PC-3 (cell line): ENCODE results near the gene LTBP1. TPM values are rescaled to one million over a fixed set of nuclear protein-coding genes. Genes with fewer than 3 reads are reported as not detected.

Experiments used
- ATAC-seq: fragments of 200-7000 bp; cut with Tn5 transposase; 2 replicates; pipeline ENCODE4 v1.9.1; 2020; ENCODE audit warnings: mild to moderate bottlenecking, moderate library complexity
- BruUV-seq: library from RNA; stranded (reverse); fragments of 400-500 nt; replicated peaks from 2 replicates; lab custom pipeline; 2021; lab: Mats Ljungman, UMichigan
- CTCF ChIA-PET: fragments of 300-600 bp; sonication (Branson Sonifier 250); formaldehyde crosslinking; loops from one replicate; lab custom pipeline; 2022; ENCODE audit warnings: antibody characterized with exemption; lab: Charles Lee
- POLR2A ChIA-PET: fragments of 300-600 bp; sonication (Branson Sonifier 250); formaldehyde crosslinking; loops from one replicate; lab custom pipeline; 2022; ENCODE audit warnings: antibody characterized with exemption; ENCODE audit not compliant: unreplicated experiment; lab: Charles Lee
- DNase-seq: peaks from one replicate; pipeline ENCODE4 v3.0.0-alpha.2; 2015
- H2AFZ ChIP-seq: fragments of 300-600 bp; sonication (generic); 2 replicates; pipeline ENCODE4 v1.6.0; 2016; ENCODE audit warnings: antibody characterized with exemption, low read length
- H3F3A ChIP-seq: fragments of 300-600 bp; sonication (generic); one replicate; pipeline ENCODE4 v1.6.0; 2017; ENCODE audit warnings: antibody characterized with exemption, low read length, control low read depth, mild to moderate bottlenecking; ENCODE audit not compliant: unreplicated experiment
- H3K27ac ChIP-seq: fragments of 300-600 bp; sonication (generic); 2 replicates; pipeline ENCODE4 v1.5.1; 2016; ENCODE audit warnings: mild to moderate bottlenecking, low read length
- H3K27me3 ChIP-seq: fragments of 300-600 bp; sonication (generic); 2 replicates; pipeline ENCODE4 v1.6.1; 2016; ENCODE audit warnings: low read length, mixed read lengths
- H3K36me3 ChIP-seq: fragments of 300-600 bp; sonication (generic); 2 replicates; pipeline ENCODE4 v1.6.1; 2016; ENCODE audit warnings: low read depth, mixed run types, low read length, mixed read lengths
- H3K4me1 ChIP-seq: fragments of 300-600 bp; sonication (generic); 2 replicates; pipeline ENCODE4 v1.5.1; 2016; ENCODE audit warnings: low read length; ENCODE audit not compliant: insufficient read depth
- H3K4me2 ChIP-seq: fragments of 300-600 bp; sonication (generic); 2 replicates; pipeline ENCODE4 v1.6.0; 2016; ENCODE audit warnings: low read length
- H3K4me3 ChIP-seq: fragments of 300-600 bp; sonication (generic); 2 replicates; pipeline ENCODE4 v1.5.1; 2016; ENCODE audit warnings: mild to moderate bottlenecking, low read length, mixed read lengths
- H3K79me2 ChIP-seq: fragments of 300-600 bp; sonication (generic); 2 replicates; pipeline ENCODE4 v1.6.1; 2017; ENCODE audit warnings: low read length, mixed read lengths
- H3K9ac ChIP-seq: fragments of 300-600 bp; sonication (generic); 2 replicates; pipeline ENCODE4 v1.6.0; 2016; ENCODE audit warnings: mild to moderate bottlenecking, low read length
- H3K9me2 ChIP-seq: fragments of 300-600 bp; sonication (generic); replicated peaks from 2 replicates; pipeline ENCODE4 v1.6.1; 2016; ENCODE audit warnings: mixed run types, low read length, mixed read lengths
- H3K9me3 ChIP-seq: fragments of 300-600 bp; sonication (generic); 2 replicates; pipeline ENCODE4 v1.6.1; 2016; ENCODE audit warnings: low read length, mixed read lengths
- H4K20me1 ChIP-seq: fragments of 300-600 bp; sonication (generic); 2 replicates; pipeline ENCODE4 v1.6.1; 2016; ENCODE audit warnings: low read length, mixed read lengths
- EZH2 ChIP-seq: fragments of 300-600 bp; sonication (generic); IDR thresholded peaks from one replicate; pipeline ENCODE4 v1.6.1; 2017; ENCODE audit warnings: antibody characterized with exemption, mild to moderate bottlenecking, low read length; ENCODE audit not compliant: unreplicated experiment
- EZH2phosphoT487 ChIP-seq: fragments of 300-600 bp; sonication (generic); IDR thresholded peaks from 2 replicates; pipeline ENCODE4 v1.6.1; 2018; ENCODE audit warnings: mild to moderate bottlenecking, antibody characterized with exemption, low read length, borderline replicate concordance
- intact Hi-C: fragments of 100-400 bp; cut with micrococcal nuclease; formaldehyde crosslinking; loops from 2 replicates; pipeline ENCODE4 v1.9.0; 2023
- total RNA-seq: library from RNA; depleted of rRNA; stranded (reverse); fragments of >200 nt; gene quantifications from 2 replicates; pipeline ENCODE4 v1.2.3, GENCODE V29; 2014
- TF ChIP-seq, protein P1 (sequence below): fragments of 300-600 bp; sonication (generic); conservative IDR thresholded peaks from 2 replicates; pipeline ENCODE4 v1.5.1; 2017; ENCODE audit warnings: antibody characterized with exemption, low read depth, mild to moderate bottlenecking, low read length

LTBP1 gene
- total RNA-seq, 1 experiment from 2014 or later: 45.9 TPM

DNA sequence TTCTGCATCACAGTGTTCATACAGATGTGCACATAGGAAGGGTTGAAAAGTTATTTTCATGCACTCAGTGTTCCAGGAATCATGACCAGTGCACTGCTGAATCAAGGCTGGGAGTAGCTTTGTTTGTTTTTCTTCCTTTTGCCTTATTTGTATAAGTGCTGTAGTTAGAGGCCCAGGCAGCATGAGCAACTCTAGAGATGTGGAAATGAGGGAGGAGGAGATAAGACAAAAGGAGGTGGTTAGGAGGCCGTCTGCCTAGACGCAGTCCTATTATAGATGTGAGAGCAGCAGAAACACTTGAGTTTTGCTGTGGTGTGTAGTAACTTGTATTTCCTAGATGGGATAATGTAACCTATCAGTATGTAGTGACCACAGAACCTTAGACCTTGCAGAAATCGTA is 265.4 kb downstream of the LTBP1 start:
- H4K20me1 ChIP-seq: no peaks in the 10 kb centered on the region
- no peaks in the 10 kb centered on the region for H3F3A ChIP-seq
- H3K79me2 ChIP-seq: no peaks in the 10 kb centered on the region
- CTCF ChIA-PET: no interaction called here
- no peaks in the 10 kb centered on the region for H3K9me3 ChIP-seq
- DNase-seq (peak; percentile 68), ATAC-seq (peak; percentile 65)
- H3K27me3 ChIP-seq: no peaks in the 10 kb centered on the region
- no peaks in the 10 kb centered on the region for H3K9me2 ChIP-seq
- no peaks in the 10 kb centered on the region for H3K36me3 ChIP-seq
- H3K9ac ChIP-seq: peak overlapping the region; percentile 13; the same call in 1 of the 2 replicates
- intact Hi-C loops: loop anchor here (5.0 kb wide), 1 partner anchor 80 kb away; no protein-coding TSS in a partner anchor
- no peak overlapping the region for H2AFZ ChIP-seq
- BruUV-seq: no TSS peak
- TF ChIP-seq EZH2phosphoT487 (no peak), EZH2 (no peak)
- TF ChIP-seq, protein P1, sequence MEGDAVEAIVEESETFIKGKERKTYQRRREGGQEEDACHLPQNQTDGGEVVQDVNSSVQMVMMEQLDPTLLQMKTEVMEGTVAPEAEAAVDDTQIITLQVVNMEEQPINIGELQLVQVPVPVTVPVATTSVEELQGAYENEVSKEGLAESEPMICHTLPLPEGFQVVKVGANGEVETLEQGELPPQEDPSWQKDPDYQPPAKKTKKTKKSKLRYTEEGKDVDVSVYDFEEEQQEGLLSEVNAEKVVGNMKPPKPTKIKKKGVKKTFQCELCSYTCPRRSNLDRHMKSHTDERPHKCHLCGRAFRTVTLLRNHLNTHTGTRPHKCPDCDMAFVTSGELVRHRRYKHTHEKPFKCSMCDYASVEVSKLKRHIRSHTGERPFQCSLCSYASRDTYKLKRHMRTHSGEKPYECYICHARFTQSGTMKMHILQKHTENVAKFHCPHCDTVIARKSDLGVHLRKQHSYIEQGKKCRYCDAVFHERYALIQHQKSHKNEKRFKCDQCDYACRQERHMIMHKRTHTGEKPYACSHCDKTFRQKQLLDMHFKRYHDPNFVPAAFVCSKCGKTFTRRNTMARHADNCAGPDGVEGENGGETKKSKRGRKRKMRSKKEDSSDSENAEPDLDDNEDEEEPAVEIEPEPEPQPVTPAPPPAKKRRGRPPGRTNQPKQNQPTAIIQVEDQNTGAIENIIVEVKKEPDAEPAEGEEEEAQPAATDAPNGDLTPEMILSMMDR: no peak
- H3K4me2 ChIP-seq: peak overlapping the region; percentile 5; the same call in 1 of the 2 replicates
- POLR2A ChIA-PET: interaction anchor here (0.5 to 0.6 kb wide), 3 partner anchors 24 to 160 kb away, joined by 3 to 6 read pairs (median 4); no protein-coding TSS in a partner anchor
- no peak overlapping the region for H3K4me3 ChIP-seq
- H3K4me1 ChIP-seq: peaks cover 28% of the 10 kb centered on the region
- H3K27ac ChIP-seq: peak overlapping the region; percentile 80

DNA sequence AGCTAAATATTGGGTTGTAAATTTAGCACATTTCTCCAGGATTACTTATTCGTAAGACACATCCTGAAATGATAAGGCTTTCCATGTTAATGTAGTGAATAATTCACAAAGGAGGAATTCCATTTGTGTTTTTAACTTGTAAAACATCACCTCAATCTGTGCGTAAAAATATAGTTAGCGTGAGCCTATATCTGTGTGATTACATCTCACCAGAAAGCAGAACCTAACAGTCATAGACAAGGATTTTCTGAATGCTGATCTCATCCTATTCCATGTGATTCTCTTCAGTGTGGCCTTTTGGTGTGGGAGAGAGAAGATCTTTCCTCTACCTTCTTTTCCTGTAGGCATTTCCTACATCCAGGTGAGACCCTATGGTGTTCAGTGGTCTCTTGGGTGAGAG is 266.5 kb downstream of the LTBP1 start:
- H3K4me1 ChIP-seq: peaks cover 28% of the 10 kb centered on the region
- DNase-seq: no peak
- no peak overlapping the region for H3K9ac ChIP-seq

DNA sequence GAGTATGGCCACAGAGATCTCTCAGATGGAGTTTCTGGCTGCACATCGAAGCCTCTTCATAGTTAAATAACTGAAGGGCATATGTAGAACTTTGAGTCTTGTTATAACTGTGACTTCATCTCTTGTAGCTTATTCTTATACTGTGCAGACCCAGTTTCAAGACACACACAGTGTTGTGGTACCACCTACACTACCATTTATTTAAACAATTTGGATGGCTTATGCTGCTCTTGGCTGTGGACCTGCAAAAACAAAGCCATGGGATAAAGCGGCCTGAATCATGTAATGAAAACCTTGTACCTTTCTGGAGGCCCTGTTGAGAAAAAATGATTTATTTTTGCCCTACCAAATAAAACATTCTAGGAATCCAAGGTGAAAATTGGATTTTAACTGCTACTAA is 266.9 kb downstream of the LTBP1 start:
- no peaks in the 10 kb centered on the region for H3K36me3 ChIP-seq
- H3K4me1 ChIP-seq: peaks cover 28% of the 10 kb centered on the region
- H3K79me2 ChIP-seq: no peaks in the 10 kb centered on the region
- no peak overlapping the region for H3K27ac ChIP-seq
- no TSS peak for BruUV-seq
- CTCF ChIA-PET: no interaction called here
- H3K27me3 ChIP-seq: no peaks in the 10 kb centered on the region
- ATAC-seq: no peak
- H3K4me2 ChIP-seq: no peak overlapping the region
- H3K9me2 ChIP-seq: no peaks in the 10 kb centered on the region
- no peaks in the 10 kb centered on the region for H4K20me1 ChIP-seq
- no peak overlapping the region for H2AFZ ChIP-seq
- TF ChIP-seq, protein P1: no peak
- TF ChIP-seq EZH2 (no peak), EZH2phosphoT487 (no peak)
- H3K4me3 ChIP-seq: no peak overlapping the region
- H3K9ac ChIP-seq: no peak overlapping the region
- DNase-seq: no peak
- no peaks in the 10 kb centered on the region for H3F3A ChIP-seq
- intact Hi-C loops: loop anchor here (5.0 kb wide), 1 partner anchor 81 kb away; no protein-coding TSS in a partner anchor
- POLR2A ChIA-PET: no interaction called here
- H3K9me3 ChIP-seq: no peaks in the 10 kb centered on the region

More for the DNA sequence above, 266.5 kb downstream of the LTBP1 start:
- H3K9me2 ChIP-seq: no peaks in the 10 kb centered on the region
- no peak for ATAC-seq
- H3F3A ChIP-seq: no peaks in the 10 kb centered on the region
- ChIA-PET POLR2A (no interaction called here), CTCF (no interaction called here)
- no peak overlapping the region for H2AFZ ChIP-seq
- TF ChIP-seq EZH2 (no peak), EZH2phosphoT487 (no peak)
- TF ChIP-seq, protein P1: no peak
- H3K4me2 ChIP-seq: no peak overlapping the region
- no peaks in the 10 kb centered on the region for H3K36me3 ChIP-seq
- H3K9me3 ChIP-seq: no peaks in the 10 kb centered on the region
- intact Hi-C loops: loop anchor here (5.0 kb wide), 1 partner anchor 81 kb away; no protein-coding TSS in a partner anchor
- no peaks in the 10 kb centered on the region for H3K79me2 ChIP-seq
- H4K20me1 ChIP-seq: no peaks in the 10 kb centered on the region
- BruUV-seq: no TSS peak
- no peak overlapping the region for H3K4me3 ChIP-seq
- H3K27ac ChIP-seq: no peak overlapping the region
- no peaks in the 10 kb centered on the region for H3K27me3 ChIP-seq
